SJSA1 (cell line): ENCODE results near the gene NLN. TPM values are rescaled to one million over a fixed set of nuclear protein-coding genes. Genes with fewer than 3 reads are reported as not detected.
A peak's percentile ranks its signal among the peaks of the same experiment; 100 is the strongest.
"Not testable (repeated sequence)": the region's sequence is repeated elsewhere in the genome, so short reads cannot be mapped to it uniquely, and the experiment has no call there.

Source experiments
- DNase-seq, 2 experiments: peaks; one replicate each; pipeline ENCODE4 v3.0.0-alpha.2; 2015 to 2020; ENCODE audit warnings: low spot score in 2 of 2, low read depth in 1 of 2
- H3K27ac ChIP-seq: fragments of 250-450 bp; sonication (Bioruptor Pico); 2 replicates; pipeline ENCODE4 v1.5.1; 2020; ENCODE audit warnings: mild to moderate bottlenecking, moderate library complexity
- H3K27me3 ChIP-seq: fragments of 250-450 bp; sonication (Bioruptor Pico); replicated peaks from 2 replicates; pipeline ENCODE4 v1.5.1; 2020; ENCODE audit warnings: mild to moderate bottlenecking, moderate library complexity
- H3K36me3 ChIP-seq: fragments of 250-450 bp; sonication (Bioruptor Pico); 2 replicates; pipeline ENCODE4 v1.5.1; 2020; ENCODE audit warnings: mild to moderate bottlenecking
- H3K4me1 ChIP-seq: fragments of 250-450 bp; sonication (Bioruptor Pico); replicated peaks from 2 replicates; pipeline ENCODE4 v1.6.1; 2021; ENCODE audit warnings: mild to moderate bottlenecking
- H3K4me3 ChIP-seq: fragments of 250-450 bp; sonication (Bioruptor Pico); 2 replicates; pipeline ENCODE4 v1.5.1; 2020; ENCODE audit warnings: mild to moderate bottlenecking
- H3K9me3 ChIP-seq: fragments of 250-450 bp; sonication (Bioruptor Pico); replicated peaks from 2 replicates; pipeline ENCODE4 v1.5.1; 2020; ENCODE audit warnings: mild to moderate bottlenecking
- total RNA-seq: library from RNA; depleted of rRNA; stranded (reverse); fragments of >200 nt; shearing (Covaris generic); gene quantifications from 2 replicates; pipeline ENCODE4 v1.2.3, GENCODE V29; 2014

The NLN gene
- total RNA-seq, 1 experiment from 2014 or later, result 32.4 TPM

DNA sequence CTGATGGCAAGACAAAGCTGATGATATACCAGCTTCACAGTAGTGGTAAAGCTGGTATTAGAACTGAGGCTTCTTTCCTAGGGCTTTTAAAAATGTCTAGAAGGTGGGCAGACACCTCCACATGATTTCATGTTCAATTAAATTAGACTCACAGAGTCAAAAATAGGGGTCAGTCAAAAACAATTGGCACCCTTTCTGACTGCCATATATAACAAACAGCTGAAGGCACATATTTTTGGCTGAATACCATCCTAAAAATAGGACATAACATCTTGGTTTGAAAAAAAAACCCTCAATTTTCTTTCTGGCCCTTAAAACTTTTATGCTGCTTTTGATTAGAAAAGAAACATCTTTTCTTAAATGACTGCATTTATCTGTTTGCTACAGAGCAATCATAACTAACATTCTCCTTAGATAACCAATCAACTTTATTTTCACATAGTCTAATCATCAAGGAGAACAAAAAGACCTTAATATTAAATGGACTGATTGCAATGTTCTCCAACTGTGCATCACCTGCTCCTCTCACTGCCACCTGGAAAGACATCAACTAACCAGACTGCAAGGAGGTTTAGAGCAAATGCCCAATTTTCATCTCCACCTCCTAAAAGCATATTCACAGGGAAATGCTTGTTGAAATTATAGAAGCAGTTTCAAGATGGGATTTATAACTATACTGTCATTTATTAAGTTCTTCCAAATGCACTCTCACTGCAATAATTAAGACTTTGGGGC, 3.3 kb upstream of the NLN start:
- no peak for DNase-seq
- Histone ChIP-seq H3K27ac (no peak overlapping the region), H3K4me3 (no peak overlapping the region), H3K4me1 (0 out of 2 replicates have a peak, but pooled peaks cover 3% of the 10 kb centered on the region), H3K9me3 (no peaks in the 10 kb centered on the region), H3K27me3 (no peaks in the 10 kb centered on the region), H3K36me3 (peaks cover 18% of the 10 kb centered on the region)

DNA sequence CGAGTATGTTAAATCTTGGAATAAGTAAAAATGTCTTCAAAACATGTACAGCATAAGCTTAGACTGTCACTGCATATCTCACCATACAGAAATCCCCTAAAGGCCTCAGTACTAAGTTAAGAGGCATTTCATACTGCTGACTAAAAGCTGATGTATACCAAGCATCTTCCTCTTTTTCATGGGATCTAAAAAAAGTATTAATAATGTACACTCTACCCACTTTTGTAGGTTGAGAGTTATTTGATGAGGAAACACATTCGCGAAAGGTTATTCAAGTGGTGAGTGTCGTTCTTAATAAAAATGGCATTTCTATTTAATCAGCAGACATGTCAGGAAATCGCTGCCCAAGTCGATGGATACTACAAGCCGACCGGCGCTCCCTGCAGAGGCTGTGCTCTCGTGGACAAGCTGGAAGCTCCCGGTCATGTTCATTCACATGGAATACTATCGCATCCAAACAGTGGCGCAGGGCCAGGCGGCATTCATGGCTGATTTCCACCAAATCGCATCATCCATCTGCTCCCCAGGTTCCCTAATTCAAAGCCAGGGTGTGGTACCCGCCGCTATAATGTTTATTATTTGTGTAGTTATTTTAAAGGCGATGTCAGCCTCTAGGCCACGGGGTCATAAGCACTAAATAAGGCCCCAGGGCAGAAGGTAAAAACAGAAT, 820 bp upstream of the NLN start:
- Histone ChIP-seq H3K27me3 (no peaks in the 10 kb centered on the region), H3K27ac (no peak overlapping the region), H3K9me3 (no peaks in the 10 kb centered on the region), H3K4me3 (peak overlapping the region; percentile 89), H3K4me1 (peaks cover 9% of the 10 kb centered on the region; the same call in 1 of the 2 replicates), H3K36me3 (peaks cover 17% of the 10 kb centered on the region)
- DNase-seq, result peak; percentile 44 to 64

DNA sequence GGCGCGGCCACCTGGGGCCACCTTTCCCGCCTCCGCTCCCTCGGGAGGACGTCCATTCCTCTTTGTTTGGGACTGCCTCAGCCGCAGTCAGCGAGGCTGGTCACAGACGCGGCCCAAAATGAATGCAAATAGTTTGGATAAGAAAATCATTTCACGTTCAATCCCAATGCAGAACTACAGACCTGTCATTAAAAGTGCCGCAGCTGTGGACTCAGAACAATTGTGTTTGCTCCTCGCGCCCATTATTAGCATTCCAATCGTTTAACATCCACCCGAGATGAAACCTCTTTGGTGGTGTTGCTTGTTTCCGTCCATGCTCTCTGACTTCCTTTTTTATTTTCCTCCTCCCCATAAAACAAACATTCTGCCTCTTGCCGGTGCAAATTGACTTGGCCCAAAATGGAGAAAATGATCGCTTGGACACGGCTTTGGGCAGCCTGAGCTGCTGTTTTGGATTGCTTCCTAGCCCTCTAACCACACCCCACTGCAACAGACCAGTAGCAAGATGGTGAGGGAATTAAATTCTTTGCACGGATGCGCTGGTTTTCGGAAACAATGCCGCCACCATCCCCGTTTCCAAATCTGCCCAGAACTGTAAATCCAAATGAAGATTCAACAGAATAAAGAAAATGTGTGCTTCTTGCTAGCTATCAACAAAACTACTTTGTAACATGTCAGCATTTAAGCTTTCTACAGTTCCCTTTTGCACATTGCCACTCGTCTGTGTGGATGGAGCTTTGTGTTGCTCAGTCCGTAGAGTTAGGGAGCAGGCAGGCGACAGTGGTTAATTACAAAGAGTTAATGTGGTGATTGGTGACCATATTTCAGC, 784 bp downstream of the NLN start:
- Histone ChIP-seq H3K4me1 (peaks cover 18% of the 10 kb centered on the region), H3K36me3 (peaks cover 15% of the 10 kb centered on the region), H3K27me3 (no peaks in the 10 kb centered on the region), H3K4me3 (peak overlapping the region; percentile 89), H3K9me3 (no peaks in the 10 kb centered on the region), H3K27ac (peak overlapping the region; percentile 82)
- DNase-seq, result peak; percentile 50 to 67

DNA sequence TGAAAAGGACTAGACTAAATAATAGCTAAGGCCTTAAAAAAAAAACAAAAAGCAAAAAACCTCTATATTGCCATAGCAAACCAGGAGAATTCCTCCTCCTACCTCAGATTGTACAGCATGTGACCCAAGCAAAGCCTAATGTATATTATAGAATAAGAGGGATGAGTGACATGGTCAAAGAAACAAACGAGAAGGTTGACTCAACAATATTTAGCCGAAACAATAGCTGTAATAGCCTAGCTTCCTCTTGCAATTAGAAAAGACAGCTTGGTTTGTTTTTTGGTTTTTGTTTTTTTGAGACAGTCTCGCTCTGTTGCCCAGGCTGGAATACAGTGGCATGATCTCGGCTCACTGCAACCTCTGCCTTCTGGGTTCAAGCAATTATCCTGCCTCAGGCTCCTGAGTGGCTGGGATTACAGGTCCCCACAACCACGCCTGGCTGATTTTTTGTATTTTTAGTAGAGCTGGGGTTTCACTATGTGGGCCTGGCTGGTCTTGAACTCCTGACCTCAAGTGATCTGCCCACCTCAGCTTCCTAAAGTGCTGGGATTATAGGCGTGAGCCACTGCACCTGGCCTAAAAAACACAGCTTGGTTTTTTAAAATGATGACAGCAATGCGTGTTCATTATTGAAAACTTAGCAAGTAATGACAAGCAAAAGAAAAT, 5.6 kb downstream of the NLN start:
- no peak overlapping the region for H3K27ac ChIP-seq
- peaks cover 25% of the 10 kb centered on the region for H3K4me1 ChIP-seq
- no peaks in the 10 kb centered on the region for H3K9me3 ChIP-seq
- no peak overlapping the region for H3K4me3 ChIP-seq
- H3K36me3 ChIP-seq, result peaks cover 10% of the 10 kb centered on the region; the same call in 1 of the 2 replicates
- DNase-seq, result no peak
- no peaks in the 10 kb centered on the region for H3K27me3 ChIP-seq

DNA sequence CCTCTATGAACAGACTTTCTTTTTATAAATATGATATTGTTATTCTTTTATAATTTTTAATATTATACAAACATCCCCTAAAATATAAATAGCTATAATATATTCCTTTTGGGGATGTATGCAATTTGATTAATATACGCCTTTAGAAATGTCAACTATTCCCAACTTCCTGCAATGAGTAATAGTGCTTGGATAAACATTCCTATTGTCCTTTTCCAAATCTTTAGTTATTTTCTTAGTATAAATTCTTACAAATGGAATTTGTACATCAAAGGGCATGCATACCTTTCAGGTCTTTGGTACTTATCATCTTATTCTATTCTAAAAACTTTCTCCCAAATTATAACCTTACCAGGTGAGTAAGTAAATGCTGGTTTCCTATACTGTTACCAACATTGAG, 6.2 kb downstream of the NLN start:
- peaks cover 10% of the 10 kb centered on the region; the same call in 1 of the 2 replicates for H3K36me3 ChIP-seq
- no peak overlapping the region for H3K27ac ChIP-seq
- peaks cover 25% of the 10 kb centered on the region for H3K4me1 ChIP-seq
- peak in 1 of 2 experiments; percentile 22 for DNase-seq
- H3K4me3 ChIP-seq, result no peak overlapping the region
- no peaks in the 10 kb centered on the region for H3K9me3 ChIP-seq
- H3K27me3 ChIP-seq, result no peaks in the 10 kb centered on the region

DNA sequence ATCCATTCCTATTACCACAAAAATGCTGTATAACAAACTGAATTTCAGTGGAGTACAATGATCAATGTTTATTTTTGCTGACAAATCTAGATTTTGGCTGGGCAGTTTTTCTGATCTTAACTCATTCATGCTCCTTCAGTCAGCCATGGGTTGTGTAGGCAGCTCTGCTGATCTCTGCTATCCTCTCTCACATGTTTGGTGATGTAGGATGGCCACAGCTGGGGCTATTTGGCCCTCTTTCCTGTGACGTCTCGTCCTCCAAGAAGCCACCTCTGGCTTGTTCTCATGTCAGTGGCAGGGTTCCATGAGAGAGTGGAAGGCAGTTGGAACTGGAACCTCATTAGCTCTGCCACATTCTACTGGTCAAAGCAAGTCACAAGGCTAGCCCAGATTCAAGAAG, 8.9 kb downstream of the NLN start:
- Histone ChIP-seq H3K27ac (no peak overlapping the region), H3K27me3 (no peaks in the 10 kb centered on the region), H3K36me3 (peaks cover 6% of the 10 kb centered on the region; the same call in 1 of the 2 replicates), H3K4me3 (no peak overlapping the region), H3K4me1 (peaks cover 19% of the 10 kb centered on the region), H3K9me3 (no peaks in the 10 kb centered on the region)
- no peak for DNase-seq

DNA sequence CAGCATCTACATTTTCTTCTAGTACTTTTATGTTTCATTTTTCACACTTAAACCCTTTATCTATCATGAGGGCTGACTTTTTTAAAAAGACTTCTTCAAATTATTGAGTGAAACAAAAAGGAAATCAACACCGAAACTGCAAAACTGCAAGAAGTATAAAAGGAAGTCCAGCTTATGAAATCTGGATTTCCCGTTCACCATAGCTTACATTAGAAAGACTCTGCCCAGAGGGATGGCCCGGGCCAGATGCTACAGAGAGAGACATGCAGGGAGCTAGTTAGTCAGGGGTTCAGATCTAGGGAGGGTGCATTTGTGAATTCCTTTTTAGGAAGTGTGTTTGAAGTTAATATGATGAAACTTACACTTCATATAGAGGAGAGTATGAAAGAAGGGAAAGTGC, 10.0 kb downstream of the NLN start:
- not testable (repeated sequence) for H3K27me3 ChIP-seq, DNase-seq, H3K27ac ChIP-seq, H3K36me3 ChIP-seq, H3K9me3 ChIP-seq, H3K4me3 ChIP-seq
- H3K4me1 ChIP-seq, result peaks cover 16% of the 10 kb centered on the region

DNA sequence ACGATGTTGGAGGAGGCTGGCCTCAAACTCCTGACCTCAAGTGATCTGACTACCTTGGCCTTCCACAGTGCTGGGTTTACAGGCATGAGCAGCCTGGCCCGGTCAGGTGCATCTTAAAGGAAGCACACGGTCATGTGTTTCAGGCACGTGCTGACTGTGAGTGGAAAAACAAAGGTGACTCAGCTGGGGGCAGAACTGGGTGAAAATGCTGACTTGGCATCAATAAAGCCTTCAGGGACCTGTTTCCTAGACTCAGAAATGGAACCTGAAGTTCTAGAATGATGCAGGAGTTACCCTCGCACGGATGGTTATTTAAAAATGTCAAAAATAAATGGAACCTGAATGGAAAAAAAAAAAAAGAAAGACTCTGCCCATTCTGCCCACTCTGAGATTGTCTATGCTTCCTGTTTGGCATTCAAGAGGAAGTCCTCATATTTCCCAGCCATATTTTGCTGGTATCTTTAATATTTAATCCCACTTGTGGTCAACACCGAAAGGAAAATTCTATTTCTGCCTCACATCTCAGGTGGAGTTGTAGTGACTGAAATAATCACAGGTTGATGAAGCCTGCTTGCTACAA, 12.3 kb downstream of the NLN start:
- H3K27me3 ChIP-seq, H3K27ac ChIP-seq, H3K36me3 ChIP-seq, H3K4me3 ChIP-seq, H3K4me1 ChIP-seq, DNase-seq, H3K9me3 ChIP-seq: not testable (repeated sequence)

DNA sequence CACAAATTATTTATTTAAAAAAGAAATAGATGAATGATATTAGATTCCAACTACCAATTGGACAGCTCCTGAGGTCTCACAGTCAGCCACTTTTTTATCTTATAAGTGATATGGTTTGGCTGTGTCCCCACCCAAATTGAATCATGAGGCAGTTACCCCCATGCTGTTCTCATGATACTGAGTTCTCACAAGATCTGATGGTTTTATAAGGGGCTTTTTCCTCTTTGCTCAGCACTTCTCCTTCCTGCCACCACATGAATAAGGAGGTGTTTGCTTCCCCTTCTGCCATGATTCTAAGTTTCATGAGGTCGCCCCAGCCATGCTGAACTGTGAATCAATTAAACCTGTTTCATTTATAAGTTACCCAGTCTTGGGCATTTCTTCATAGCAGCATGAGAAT, 12.9 kb downstream of the NLN start:
- peaks cover 6% of the 10 kb centered on the region; the same call in 1 of the 2 replicates for H3K36me3 ChIP-seq
- H3K27ac ChIP-seq, result no peak overlapping the region
- no peaks in the 10 kb centered on the region for H3K27me3 ChIP-seq
- DNase-seq, result no peak
- H3K4me1 ChIP-seq, result no peaks in the 10 kb centered on the region
- H3K4me3 ChIP-seq, result no peak overlapping the region
- no peaks in the 10 kb centered on the region for H3K9me3 ChIP-seq

DNA sequence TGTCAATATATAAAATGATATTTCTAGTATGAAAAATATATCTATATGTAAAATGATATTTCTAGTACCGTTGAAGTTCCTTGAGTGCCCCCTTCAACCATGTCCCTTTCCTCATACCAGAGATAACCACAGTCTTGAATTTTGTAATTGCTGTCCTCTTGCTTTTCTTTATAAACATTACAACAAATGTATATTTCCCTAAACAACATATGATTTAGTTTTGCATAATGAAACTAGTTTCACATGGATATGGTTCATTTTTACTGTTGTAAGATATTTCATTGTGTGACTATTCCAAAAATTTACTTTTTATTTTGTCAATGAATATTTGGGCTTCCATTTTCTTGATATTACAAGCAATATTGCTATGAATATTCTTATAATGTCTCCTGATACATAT, 14.0 kb downstream of the NLN start:
- H3K4me1 ChIP-seq, result no peaks in the 10 kb centered on the region
- H3K4me3 ChIP-seq, result no peak overlapping the region
- DNase-seq, result no peak
- no peaks in the 10 kb centered on the region for H3K27me3 ChIP-seq
- H3K36me3 ChIP-seq, result 0 out of 2 replicates have a peak, but pooled peaks cover 2% of the 10 kb centered on the region
- H3K9me3 ChIP-seq, result no peaks in the 10 kb centered on the region
- no peak overlapping the region for H3K27ac ChIP-seq

DNA sequence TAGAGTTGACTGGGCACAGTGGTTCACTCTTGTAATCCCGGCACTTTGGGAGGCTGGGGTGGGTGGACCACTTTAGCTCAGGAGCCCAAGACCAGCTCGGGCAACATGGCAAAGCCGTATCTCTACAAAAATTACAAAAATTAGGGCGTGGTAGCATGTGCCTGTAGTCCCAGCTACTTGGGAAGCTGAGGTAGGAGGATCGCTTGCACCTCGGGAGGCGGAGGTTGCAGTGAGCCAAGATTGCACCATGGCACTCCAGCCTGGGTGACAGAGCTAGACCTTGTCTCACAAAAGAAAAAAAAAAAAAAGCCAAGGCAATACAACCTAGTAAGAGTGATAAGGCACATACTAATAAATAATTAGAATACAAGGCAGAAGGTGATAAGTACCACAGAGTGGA, 15.8 kb downstream of the NLN start:
- H3K4me1 ChIP-seq, result peaks cover 3% of the 10 kb centered on the region
- H3K36me3 ChIP-seq, result no peaks in the 10 kb centered on the region
- no peaks in the 10 kb centered on the region for H3K9me3 ChIP-seq
- H3K27me3 ChIP-seq, result no peaks in the 10 kb centered on the region
- no peak for DNase-seq
- H3K4me3 ChIP-seq, result no peak overlapping the region
- H3K27ac ChIP-seq, result no peak overlapping the region

DNA sequence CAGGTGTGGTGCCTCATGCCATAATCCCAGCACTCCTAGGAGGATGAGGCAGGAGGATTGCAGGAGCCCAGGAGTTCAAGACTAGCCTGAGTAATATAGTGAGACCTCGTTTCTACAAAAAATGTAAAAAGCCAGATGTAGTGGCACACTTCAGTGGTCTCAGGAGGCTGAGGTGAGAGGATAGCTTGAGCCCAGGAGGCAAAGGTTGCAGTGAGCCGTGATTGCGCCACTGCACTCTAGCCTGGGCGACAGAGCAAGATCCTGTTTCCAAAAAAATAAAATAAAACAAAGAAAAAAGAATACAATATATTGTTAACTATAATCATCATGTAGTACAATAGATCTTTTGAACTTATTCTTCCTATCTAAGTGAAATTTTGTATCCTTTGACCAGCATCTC, 16.3 kb downstream of the NLN start:
- Histone ChIP-seq H3K36me3 (no peaks in the 10 kb centered on the region), H3K27me3 (no peaks in the 10 kb centered on the region), H3K27ac (no peak overlapping the region), H3K4me3 (no peak overlapping the region), H3K4me1 (peaks cover 5% of the 10 kb centered on the region), H3K9me3 (no peaks in the 10 kb centered on the region)
- DNase-seq, result no peak

DNA sequence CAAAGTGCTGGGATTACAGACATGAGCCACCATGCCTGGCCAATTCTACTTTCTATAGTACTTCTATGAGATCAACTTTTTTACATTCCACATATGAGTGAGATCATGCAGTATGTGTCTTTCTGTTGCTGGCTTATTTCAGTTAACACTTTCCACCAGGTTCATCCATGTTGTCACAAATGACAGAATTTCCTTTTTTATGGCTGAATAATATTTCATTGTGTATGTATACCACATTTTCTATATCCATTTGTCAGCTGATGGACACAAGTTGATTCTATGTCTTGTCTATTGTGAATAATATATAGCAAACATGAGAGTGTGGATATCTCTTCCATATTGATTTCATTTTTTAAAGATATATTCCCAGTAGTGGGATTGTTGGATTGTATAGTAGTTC, 17.2 kb downstream of the NLN start:
- no peaks in the 10 kb centered on the region for H3K27me3 ChIP-seq
- no peak overlapping the region for H3K27ac ChIP-seq
- H3K4me3 ChIP-seq, result no peak overlapping the region
- H3K9me3 ChIP-seq, result no peaks in the 10 kb centered on the region
- peaks cover 5% of the 10 kb centered on the region for H3K4me1 ChIP-seq
- H3K36me3 ChIP-seq, result no peaks in the 10 kb centered on the region; the same call in 1 of the 2 replicates
- DNase-seq, result no peak
